ENCODE results near the gene UBAC1.

Gene UBAC1

GRCh38 chr9:135998410-135999071, 37.4 kb upstream of the UBAC1 start:
- no peak for DNase-seq (ENCODE audit: low spot score)
- Mint-ChIP-seq H3K4me1 (ENCODE audit: low read depth) (no peaks in the 10 kb centered on the region), H3K36me3 (ENCODE audit: low read depth) (no peaks in the 10 kb centered on the region), H3K27me3 (ENCODE audit: low read depth) (no peaks in the 10 kb centered on the region), H3K27ac (no peak overlapping the region), H3K4me3 (no peak overlapping the region), H3K9me3 (no peaks in the 10 kb centered on the region)

DNA sequence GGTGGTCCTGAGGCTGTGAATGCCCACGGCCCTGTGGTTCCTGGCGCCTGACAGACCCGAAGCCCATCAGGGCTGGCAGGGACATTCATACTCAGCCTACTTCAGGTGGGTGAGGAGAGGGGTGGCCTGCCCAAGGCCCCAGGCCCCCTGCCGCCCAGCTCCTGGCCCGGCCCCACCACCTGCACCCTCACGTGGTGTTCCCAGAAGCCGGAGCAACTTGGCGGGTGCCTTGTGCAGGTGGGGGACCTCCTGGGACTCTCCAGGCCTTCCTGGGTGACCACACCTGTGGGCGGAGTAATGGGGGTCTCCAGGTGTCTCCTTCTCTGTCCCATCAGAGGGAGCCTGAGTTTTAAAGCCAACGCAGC, 36.8 kb upstream of the UBAC1 start:
- Mint-ChIP-seq H3K4me3 (no peak overlapping the region), H3K27ac (no peak overlapping the region), H3K36me3 (ENCODE audit: low read depth) (no peaks in the 10 kb centered on the region), H3K27me3 (ENCODE audit: low read depth) (no peaks in the 10 kb centered on the region), H3K4me1 (ENCODE audit: low read depth) (no peaks in the 10 kb centered on the region), H3K9me3 (no peaks in the 10 kb centered on the region)
- DNase-seq (ENCODE audit: low spot score): no peak

DNA sequence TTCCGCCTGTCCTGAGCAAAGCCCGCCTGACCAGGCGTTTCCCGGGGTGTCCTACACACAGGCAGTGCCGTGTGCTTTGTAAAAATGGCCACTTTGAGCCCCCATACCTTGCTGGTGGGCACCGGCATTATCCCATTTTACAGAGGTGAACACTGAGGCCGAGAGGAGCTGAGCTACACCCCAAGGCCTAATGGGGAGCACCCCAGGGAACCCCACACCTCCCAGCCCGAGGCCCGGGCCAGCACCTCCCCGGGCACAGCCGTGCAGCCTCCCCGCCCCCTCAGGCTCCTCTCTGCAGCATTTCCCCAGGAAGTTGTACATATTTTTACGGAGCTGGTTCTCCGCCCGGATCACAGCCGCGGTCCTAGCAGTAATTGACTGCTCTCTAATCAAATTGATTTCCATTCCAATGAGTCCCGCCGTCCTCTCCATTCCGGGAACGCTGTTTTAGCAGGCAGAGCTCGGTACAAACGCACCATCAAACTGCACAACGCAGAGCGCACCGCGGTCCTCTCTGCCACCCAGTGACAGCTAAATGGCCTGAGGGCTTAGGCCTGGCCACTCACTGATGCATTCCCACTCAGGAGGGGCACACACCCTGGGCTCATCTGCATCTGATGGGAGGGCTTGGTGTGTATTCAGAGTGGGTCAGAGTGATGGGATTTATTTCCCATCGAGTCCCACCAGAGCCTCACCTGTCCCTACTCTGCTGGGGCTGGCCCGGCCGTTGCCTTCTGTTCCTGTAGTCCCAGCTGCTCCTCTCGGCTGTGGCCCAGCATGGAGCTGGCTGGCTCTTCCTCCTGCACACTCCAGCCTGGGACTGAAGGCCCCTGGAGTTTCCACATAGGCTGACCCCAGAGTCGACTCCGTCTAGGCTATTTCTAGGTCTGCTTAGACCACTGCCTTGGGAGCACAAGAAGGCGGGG, 36.2 kb upstream of the UBAC1 start:
- DNase-seq (ENCODE audit: low spot score): no peak
- H3K9me3 Mint-ChIP-seq: no peaks in the 10 kb centered on the region
- no peaks in the 10 kb centered on the region for H3K27me3 Mint-ChIP-seq (ENCODE audit: low read depth)
- no peak overlapping the region for H3K4me3 Mint-ChIP-seq
- H3K27ac Mint-ChIP-seq: no peak overlapping the region
- no peaks in the 10 kb centered on the region for H3K4me1 Mint-ChIP-seq (ENCODE audit: low read depth)
- no peaks in the 10 kb centered on the region for H3K36me3 Mint-ChIP-seq (ENCODE audit: low read depth)

DNA sequence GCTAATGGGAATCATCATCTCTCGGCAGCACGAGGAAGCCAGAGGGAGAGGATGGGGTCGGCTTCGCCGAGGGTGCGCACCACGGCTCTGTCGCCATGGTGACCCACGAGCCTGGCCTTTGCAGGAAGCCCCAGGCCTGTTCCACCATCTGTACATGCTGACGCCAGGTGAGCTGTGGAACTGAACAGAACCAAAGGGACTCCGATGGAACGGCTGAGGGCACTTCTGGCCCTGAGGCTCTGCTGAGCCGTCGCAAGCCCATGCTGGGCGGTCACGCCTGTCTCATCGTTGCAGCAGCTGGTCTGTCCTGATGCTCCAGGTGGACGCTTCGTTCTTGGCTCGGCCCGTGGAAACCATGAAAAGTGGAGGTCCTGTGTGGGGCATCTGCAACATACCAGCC, 34.6 kb upstream of the UBAC1 start:
- DNase-seq (ENCODE audit: low spot score): no peak
- H3K4me3 Mint-ChIP-seq: no peak overlapping the region
- no peaks in the 10 kb centered on the region for H3K9me3 Mint-ChIP-seq
- no peaks in the 10 kb centered on the region for H3K4me1 Mint-ChIP-seq (ENCODE audit: low read depth)
- no peak overlapping the region for H3K27ac Mint-ChIP-seq
- no peaks in the 10 kb centered on the region for H3K27me3 Mint-ChIP-seq (ENCODE audit: low read depth)
- H3K36me3 Mint-ChIP-seq (ENCODE audit: low read depth): no peaks in the 10 kb centered on the region

- H3K36me3 Mint-ChIP-seq (ENCODE audit: low read depth): no peaks in the 10 kb centered on the region
- peaks cover 2% of the 10 kb centered on the region for H3K27me3 Mint-ChIP-seq (ENCODE audit: low read depth)
- H3K27ac Mint-ChIP-seq: no peak overlapping the region
- H3K9me3 Mint-ChIP-seq: no peaks in the 10 kb centered on the region
- no peak for DNase-seq (ENCODE audit: low spot score)
- no peak overlapping the region for H3K4me3 Mint-ChIP-seq
- no peaks in the 10 kb centered on the region for H3K4me1 Mint-ChIP-seq (ENCODE audit: low read depth)
Observed at GRCh38 chr9:135994501-135995192, 33.5 kb upstream of the UBAC1 start.

GRCh38 chr9:135993765-135994500, 32.8 kb upstream of the UBAC1 start:
- no peak for DNase-seq (ENCODE audit: low spot score)
- Mint-ChIP-seq H3K9me3 (no peaks in the 10 kb centered on the region), H3K36me3 (ENCODE audit: low read depth) (no peaks in the 10 kb centered on the region), H3K4me1 (ENCODE audit: low read depth) (no peaks in the 10 kb centered on the region), H3K27ac (no peak overlapping the region), H3K27me3 (ENCODE audit: low read depth) (peaks cover 3% of the 10 kb centered on the region), H3K4me3 (no peak overlapping the region)

DNA sequence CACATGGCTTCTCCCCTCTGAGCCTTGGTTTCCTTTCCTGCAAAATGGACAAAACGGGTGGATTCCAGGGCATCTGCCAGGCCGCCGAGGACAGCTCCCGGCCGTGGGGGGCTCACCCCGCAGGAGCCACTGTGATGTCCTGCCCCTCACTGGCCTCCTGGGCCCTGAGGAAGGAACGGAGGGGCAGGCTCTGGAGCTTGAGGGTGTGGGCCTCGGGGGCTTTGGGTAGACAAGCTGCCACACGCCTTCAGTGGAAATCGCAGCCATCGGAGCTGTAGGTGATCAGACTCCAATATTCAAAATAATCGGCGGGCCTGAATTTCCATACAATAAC, 32.2 kb upstream of the UBAC1 start:
- no peak overlapping the region for H3K4me3 Mint-ChIP-seq
- H3K9me3 Mint-ChIP-seq: no peaks in the 10 kb centered on the region
- H3K27ac Mint-ChIP-seq: no peak overlapping the region
- no peak for DNase-seq (ENCODE audit: low spot score)
- H3K27me3 Mint-ChIP-seq (ENCODE audit: low read depth): peaks cover 3% of the 10 kb centered on the region
- no peaks in the 10 kb centered on the region for H3K4me1 Mint-ChIP-seq (ENCODE audit: low read depth)
- no peaks in the 10 kb centered on the region for H3K36me3 Mint-ChIP-seq (ENCODE audit: low read depth)

DNA sequence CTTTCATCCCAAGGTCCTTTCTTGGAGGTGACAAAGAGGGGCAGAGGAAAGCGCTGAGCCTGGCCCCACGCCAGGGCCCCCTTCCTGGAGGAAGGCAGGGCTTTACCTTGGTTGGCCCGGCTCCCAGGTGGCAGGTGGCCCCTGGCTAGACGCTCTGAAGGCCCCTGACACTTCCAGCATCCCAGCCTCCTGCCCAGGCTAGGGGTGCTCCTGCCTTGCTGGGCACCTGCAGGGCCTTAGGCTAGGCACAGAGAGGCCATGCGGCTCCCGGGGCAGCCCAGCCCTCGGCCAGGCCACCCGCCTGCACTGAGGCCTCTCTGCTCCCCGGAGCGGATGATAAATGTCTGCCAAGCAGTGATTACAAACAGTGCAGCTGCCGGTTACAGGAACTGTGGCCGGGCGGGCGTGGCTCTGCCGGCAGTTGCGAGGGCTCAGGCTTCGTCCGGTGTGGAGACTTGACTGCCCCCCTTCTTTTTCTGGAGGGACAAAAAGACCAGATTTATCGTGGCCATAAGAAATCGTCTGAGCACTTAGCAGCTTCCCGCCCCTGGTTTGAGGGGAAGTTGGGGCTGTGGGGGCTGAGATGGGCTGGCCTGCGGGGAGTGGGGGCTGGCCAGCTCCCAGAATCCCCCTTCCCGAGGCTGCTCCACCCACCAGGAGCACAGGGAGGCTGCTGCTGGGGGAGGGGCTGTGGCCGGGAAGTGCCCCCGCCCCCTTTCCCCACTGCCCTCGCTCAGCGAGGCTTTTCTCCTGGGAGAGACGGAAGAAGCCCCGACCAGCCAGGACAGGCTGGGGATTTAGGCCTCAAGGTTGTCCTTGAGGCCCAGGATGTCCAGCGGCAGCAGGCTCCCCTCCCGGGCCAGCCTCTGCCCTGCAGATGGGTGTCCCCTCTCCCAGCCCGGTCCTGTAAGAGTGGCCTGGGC, 31.6 kb upstream of the UBAC1 start:
- DNase-seq (ENCODE audit: low spot score): peak; percentile 22
- Mint-ChIP-seq H3K9me3 (no peaks in the 10 kb centered on the region), H3K36me3 (ENCODE audit: low read depth) (no peaks in the 10 kb centered on the region), H3K27me3 (ENCODE audit: low read depth) (peaks cover 3% of the 10 kb centered on the region), H3K4me3 (no peak overlapping the region), H3K27ac (no peak overlapping the region), H3K4me1 (ENCODE audit: low read depth) (no peaks in the 10 kb centered on the region)

DNA sequence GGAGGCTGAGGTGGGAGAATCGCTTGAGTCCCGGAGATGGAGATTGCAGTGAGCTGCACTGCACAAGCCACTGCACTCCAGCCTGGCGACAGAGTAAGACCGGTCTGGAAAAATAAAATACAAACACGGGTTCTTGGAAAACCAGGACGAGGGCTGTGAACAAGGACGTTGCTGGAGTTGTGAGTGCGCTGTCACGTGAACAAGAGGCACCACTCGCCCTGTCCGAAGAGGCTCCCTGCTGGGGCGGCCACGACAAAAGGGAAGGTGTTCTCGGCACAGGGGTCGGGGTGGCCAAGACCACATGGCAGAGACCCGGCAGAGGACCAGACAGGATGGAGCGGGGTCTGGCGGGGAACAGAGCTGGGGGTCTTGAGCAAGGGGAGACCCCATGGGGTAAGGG, 30.6 kb upstream of the UBAC1 start:
- Mint-ChIP-seq H3K4me3 (no peak overlapping the region), H3K27me3 (ENCODE audit: low read depth) (peaks cover 3% of the 10 kb centered on the region), H3K36me3 (ENCODE audit: low read depth) (no peaks in the 10 kb centered on the region), H3K27ac (no peak overlapping the region), H3K4me1 (ENCODE audit: low read depth) (no peaks in the 10 kb centered on the region), H3K9me3 (no peaks in the 10 kb centered on the region)
- no peak for DNase-seq (ENCODE audit: low spot score)

- peaks cover 3% of the 10 kb centered on the region for H3K27me3 Mint-ChIP-seq (ENCODE audit: low read depth)
- H3K4me3 Mint-ChIP-seq: no peak overlapping the region
- DNase-seq (ENCODE audit: low spot score): no peak
- H3K36me3 Mint-ChIP-seq (ENCODE audit: low read depth): no peaks in the 10 kb centered on the region
- no peak overlapping the region for H3K27ac Mint-ChIP-seq
- no peaks in the 10 kb centered on the region for H3K4me1 Mint-ChIP-seq (ENCODE audit: low read depth)
- H3K9me3 Mint-ChIP-seq: no peaks in the 10 kb centered on the region
Observed at GRCh38 chr9:135990468-135991429, 29.6 kb upstream of the UBAC1 start.

DNA sequence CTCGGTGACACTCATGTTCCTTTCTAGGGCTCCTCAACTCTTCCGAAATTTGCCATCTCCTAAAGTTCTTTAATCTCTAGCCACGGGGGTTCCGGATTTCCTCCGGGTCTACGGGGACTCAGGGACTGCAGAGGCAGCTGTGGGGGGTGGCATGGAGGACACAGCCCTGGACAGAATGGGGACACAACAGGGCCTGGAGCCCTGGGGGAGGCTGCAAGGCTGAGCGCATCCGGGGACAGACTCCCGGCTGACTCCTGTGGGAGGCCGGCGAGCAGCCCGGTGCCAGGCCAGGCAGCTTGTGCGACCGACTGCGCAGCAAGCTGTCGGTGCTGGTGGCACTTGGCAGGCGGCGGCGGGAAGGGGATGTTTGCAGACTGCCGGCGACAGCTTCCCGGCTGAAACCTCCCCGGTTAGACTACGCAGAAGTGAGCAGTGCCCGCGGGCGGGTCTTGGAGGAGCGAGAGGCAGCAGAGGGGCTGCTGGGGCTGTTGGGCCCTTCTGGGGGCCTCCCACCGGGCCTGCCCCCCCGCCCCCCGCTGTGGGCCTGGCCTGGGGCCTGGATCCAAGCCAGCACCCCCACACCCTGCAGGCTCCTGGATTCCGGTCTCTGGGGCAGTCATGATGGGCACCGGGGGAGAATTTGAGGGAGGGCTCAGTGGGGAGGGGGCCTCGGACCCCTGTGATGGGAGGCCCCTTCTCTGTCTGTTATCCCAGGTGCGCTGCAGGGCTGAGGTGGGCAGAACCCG, 28.7 kb upstream of the UBAC1 start:
- H3K27me3 Mint-ChIP-seq (ENCODE audit: low read depth): peaks cover 3% of the 10 kb centered on the region
- H3K9me3 Mint-ChIP-seq: no peaks in the 10 kb centered on the region
- H3K4me3 Mint-ChIP-seq: no peak overlapping the region
- H3K27ac Mint-ChIP-seq: no peak overlapping the region
- no peaks in the 10 kb centered on the region for H3K36me3 Mint-ChIP-seq (ENCODE audit: low read depth)
- no peaks in the 10 kb centered on the region for H3K4me1 Mint-ChIP-seq (ENCODE audit: low read depth)
- DNase-seq (ENCODE audit: low spot score): no peak

DNA sequence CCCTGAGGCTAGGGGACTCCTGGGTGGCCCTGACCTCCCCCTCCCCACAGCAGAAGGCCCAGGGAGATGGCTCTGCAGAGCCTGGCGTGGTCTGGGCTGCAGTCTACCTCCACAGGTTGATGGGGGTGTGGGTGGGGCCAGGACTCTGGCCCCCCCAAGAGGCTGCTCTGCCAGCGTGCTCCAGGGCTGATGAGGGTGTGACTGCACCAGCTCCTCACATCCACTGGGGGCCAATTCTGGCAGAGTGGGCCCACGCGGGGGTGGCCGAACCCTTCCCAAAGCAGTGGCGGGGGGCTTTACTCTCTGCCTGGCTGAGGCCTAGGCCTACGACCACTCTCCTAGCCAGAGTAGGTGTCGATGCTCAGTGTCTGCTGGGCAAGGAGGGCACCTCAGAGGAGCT, 28.0 kb upstream of the UBAC1 start:
- Mint-ChIP-seq H3K27ac (no peak overlapping the region), H3K4me3 (no peak overlapping the region), H3K36me3 (ENCODE audit: low read depth) (no peaks in the 10 kb centered on the region), H3K27me3 (ENCODE audit: low read depth) (peaks cover 3% of the 10 kb centered on the region), H3K9me3 (no peaks in the 10 kb centered on the region), H3K4me1 (ENCODE audit: low read depth) (no peaks in the 10 kb centered on the region)
- no peak for DNase-seq (ENCODE audit: low spot score)
